ENCODE measurements around the gene NPTX1.

DNA sequence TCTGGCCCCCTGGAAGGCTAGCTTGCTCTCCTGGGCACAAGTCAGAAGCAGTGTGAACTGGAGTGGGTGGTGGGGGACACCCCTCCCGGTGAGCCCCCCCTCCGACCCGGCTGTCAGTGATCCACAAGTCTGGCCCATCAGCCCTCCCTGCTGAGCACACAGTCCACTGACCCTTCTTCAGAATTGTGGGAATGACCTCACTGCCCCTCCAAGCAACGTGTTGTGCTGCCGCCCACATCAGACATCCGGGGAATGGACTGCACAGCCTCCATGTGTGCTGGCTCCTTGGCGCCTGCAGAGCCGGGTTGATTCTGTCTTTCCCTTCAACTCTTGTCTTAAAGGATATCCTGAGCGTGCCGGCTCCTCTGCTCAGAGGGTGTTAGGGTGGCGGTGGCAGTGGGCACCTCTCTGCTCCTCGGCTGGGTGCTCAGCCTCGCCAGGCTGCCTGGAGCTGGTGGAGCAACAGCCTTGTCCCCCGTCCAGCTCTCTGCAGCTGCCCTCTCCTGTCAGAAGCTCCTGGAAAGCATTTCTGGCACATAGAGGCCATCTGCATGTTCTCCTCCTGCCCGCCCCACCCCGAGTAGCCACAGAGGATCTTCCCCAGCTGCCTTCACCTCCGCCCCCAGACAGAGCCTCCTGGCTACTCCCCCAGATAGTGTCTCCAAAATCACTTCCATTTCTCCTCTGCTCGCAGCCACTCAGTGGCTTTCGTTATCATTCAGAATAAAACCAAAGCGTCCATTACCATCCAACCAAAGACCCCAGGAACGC lies 19.8 kb downstream of the NPTX1 start:
- TF ChIP-seq, protein P1, sequence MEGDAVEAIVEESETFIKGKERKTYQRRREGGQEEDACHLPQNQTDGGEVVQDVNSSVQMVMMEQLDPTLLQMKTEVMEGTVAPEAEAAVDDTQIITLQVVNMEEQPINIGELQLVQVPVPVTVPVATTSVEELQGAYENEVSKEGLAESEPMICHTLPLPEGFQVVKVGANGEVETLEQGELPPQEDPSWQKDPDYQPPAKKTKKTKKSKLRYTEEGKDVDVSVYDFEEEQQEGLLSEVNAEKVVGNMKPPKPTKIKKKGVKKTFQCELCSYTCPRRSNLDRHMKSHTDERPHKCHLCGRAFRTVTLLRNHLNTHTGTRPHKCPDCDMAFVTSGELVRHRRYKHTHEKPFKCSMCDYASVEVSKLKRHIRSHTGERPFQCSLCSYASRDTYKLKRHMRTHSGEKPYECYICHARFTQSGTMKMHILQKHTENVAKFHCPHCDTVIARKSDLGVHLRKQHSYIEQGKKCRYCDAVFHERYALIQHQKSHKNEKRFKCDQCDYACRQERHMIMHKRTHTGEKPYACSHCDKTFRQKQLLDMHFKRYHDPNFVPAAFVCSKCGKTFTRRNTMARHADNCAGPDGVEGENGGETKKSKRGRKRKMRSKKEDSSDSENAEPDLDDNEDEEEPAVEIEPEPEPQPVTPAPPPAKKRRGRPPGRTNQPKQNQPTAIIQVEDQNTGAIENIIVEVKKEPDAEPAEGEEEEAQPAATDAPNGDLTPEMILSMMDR (IDR thresholded peaks at IDR 0.05; ENCODE audit: low read depth, low read length, poor library complexity, severe bottlenecking) = no peak
- TF ChIP-seq EZH2phosphoT487 (IDR thresholded peaks at IDR 0.05; ENCODE audit: borderline replicate concordance, low read length) = no peak

Data from DOHH2 (cell line).